ENCODE results near the gene CCDC7. TPM values are rescaled to one million over a fixed set of nuclear protein-coding genes. Genes with fewer than 3 reads are reported as not detected.

Gene CCDC7
- total RNA-seq, 2 donors from 2014 or later = 12.9 to 19.8 TPM

GRCh38 chr10:32773105-32773504 lies 327.2 kb downstream of the CCDC7 start:
- 89% methylated on average over 1 of the region's 1 CpG for WGBS
- H3K27ac ChIP-seq = no peak overlapping the region
- no peaks in the 10 kb centered on the region for H3K4me1 ChIP-seq (replicated peaks)
- H3K36me3 ChIP-seq = no peaks in the 10 kb centered on the region
- intact Hi-C loops (cut with DNase I) = no loop called here
- H3K4me3 ChIP-seq = no peak overlapping the region
- no peaks in the 10 kb centered on the region for H3K9me3 ChIP-seq
- no peaks in the 10 kb centered on the region for H3K27me3 ChIP-seq (replicated peaks; ENCODE audit: insufficient read depth)
- no peak for DNase-seq (ENCODE audit: low spot score)
- TF ChIP-seq CTCF (IDR thresholded peaks at IDR 0.05) (no peak), POLR2AphosphoS5 (IDR thresholded peaks at IDR 0.05) (no peak), POLR2A (IDR thresholded peaks at IDR 0.05) (no peak)

DNA sequence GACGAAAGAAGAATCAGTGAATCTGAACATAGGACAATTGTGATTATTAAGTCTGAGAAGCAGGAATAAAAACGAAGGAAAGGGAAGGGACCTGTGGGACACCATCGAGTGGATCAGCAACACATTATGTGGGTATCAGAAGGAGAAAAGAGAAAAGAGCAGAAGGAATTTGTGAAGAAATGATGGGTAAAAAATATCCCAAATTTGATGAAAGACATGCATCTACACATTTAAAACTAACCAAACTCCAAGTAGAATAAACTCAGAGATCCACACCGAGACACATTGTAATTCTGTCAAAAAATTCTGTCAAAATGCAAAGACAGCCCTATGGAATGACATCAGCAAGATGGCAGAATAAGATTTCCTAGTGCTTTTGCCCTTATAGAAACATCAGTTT lies 341.0 kb downstream of the CCDC7 start:
- DNase-seq (ENCODE audit: low spot score) = no peak
- Histone ChIP-seq H3K27ac (no peak overlapping the region), H3K9me3 (no peaks in the 10 kb centered on the region), H3K4me3 (no peak overlapping the region), H3K27me3 (replicated peaks; ENCODE audit: insufficient read depth) (no peaks in the 10 kb centered on the region), H3K36me3 (no peaks in the 10 kb centered on the region), H3K4me1 (replicated peaks) (no peaks in the 10 kb centered on the region)
- intact Hi-C loops (cut with DNase I) = no loop called here
- no peak for TF ChIP-seq POLR2A (IDR thresholded peaks at IDR 0.05)
- no peak for TF ChIP-seq POLR2AphosphoS5 (IDR thresholded peaks at IDR 0.05)
- no peak for TF ChIP-seq CTCF (IDR thresholded peaks at IDR 0.05)
- 96% methylated on average over 4 of the region's 4 CpGs for WGBS

DNA sequence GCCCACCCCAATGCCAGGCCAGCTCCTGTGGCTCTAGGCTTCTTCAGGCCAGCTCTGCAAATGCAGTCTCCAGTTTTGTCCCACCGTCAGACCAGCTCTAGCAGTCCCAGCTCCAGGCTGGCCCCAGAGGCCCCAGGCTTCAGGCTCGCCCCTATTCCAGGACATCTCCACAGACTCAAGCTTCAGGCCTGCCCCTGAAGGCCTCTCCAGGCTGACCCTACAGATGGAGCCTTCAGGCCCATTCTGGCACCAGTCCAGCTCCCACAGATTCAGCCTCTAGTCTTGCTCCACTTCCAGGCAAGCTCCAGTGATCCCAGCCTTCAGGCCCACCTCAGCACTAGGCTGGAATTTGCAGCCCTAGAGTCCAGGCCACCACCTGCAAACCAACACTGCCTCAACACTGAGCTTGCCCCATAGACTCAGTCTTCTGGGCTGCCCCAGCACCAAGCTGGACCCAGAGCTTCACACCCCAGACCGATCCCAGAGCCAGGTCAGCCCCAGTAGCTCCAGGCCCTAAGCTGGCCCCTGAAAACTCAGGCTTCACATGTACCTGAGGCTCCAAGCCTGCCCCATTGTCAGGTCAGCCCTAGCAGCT lies 341.8 kb downstream of the CCDC7 start:
- no peaks in the 10 kb centered on the region for H3K4me1 ChIP-seq (replicated peaks)
- intact Hi-C loops (cut with DNase I) = no loop called here
- no peak for TF ChIP-seq POLR2A (IDR thresholded peaks at IDR 0.05)
- no peak for TF ChIP-seq POLR2AphosphoS5 (IDR thresholded peaks at IDR 0.05)
- TF ChIP-seq CTCF (IDR thresholded peaks at IDR 0.05) = no peak
- no peaks in the 10 kb centered on the region for H3K9me3 ChIP-seq
- WGBS = 94% methylated on average over 3 of the region's 3 CpGs
- no peaks in the 10 kb centered on the region for H3K27me3 ChIP-seq (replicated peaks; ENCODE audit: insufficient read depth)
- H3K27ac ChIP-seq = no peak overlapping the region
- no peak for DNase-seq (ENCODE audit: low spot score)
- no peak overlapping the region for H3K4me3 ChIP-seq
- no peaks in the 10 kb centered on the region for H3K36me3 ChIP-seq

DNA sequence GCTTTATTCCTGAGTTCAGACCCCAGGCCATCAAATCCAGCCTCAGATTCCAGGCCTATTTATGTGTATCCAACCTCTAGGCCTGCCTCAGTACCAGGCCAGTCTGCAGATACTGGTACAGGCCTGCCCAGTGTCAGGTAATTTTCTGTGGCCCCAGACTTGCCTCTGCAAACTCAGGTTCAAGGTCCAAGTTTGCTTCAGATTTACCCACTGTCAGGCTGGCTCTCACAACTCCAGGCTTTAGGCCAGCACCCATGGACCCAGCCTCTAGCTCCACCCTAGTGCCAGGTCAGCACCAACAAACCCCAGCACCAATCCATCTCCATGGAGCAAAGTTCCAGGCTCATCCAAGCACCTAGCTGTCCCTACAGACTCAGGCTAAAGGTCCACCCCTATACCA lies 342.4 kb downstream of the CCDC7 start:
- TF ChIP-seq POLR2AphosphoS5 (IDR thresholded peaks at IDR 0.05) = no peak
- TF ChIP-seq CTCF (IDR thresholded peaks at IDR 0.05) = no peak
- no peak for TF ChIP-seq POLR2A (IDR thresholded peaks at IDR 0.05)
- Histone ChIP-seq H3K4me3 (no peak overlapping the region), H3K9me3 (no peaks in the 10 kb centered on the region), H3K27ac (no peak overlapping the region), H3K36me3 (no peaks in the 10 kb centered on the region), H3K4me1 (replicated peaks) (no peaks in the 10 kb centered on the region), H3K27me3 (replicated peaks; ENCODE audit: insufficient read depth) (no peaks in the 10 kb centered on the region)
- intact Hi-C loops (cut with DNase I) = no loop called here
- DNase-seq (ENCODE audit: low spot score) = no peak

- H3K4me1 ChIP-seq (replicated peaks) = no peaks in the 10 kb centered on the region
- H3K36me3 ChIP-seq = no peaks in the 10 kb centered on the region
- no peaks in the 10 kb centered on the region for H3K9me3 ChIP-seq
- no peak for DNase-seq (ENCODE audit: low spot score)
- H3K27ac ChIP-seq = no peak overlapping the region
- H3K27me3 ChIP-seq (replicated peaks; ENCODE audit: insufficient read depth) = no peaks in the 10 kb centered on the region
- TF ChIP-seq POLR2AphosphoS5 (IDR thresholded peaks at IDR 0.05) (no peak), CTCF (IDR thresholded peaks at IDR 0.05) (no peak), POLR2A (IDR thresholded peaks at IDR 0.05) (no peak)
- no peak overlapping the region for H3K4me3 ChIP-seq
- 91% methylated on average over 1 of the region's 1 CpG for WGBS
- intact Hi-C loops (cut with DNase I) = no loop called here
Measured at GRCh38 chr10:32790483-32790882, 344.5 kb downstream of the CCDC7 start.

Data from prostate gland (tissue), 2 donors.